ENCODE measurements around the gene MTMR2.

GRCh38 chr11:95910638-95911368 lies 13.1 kb downstream of the MTMR2 start:
- TF ChIP-seq POLR2A (IDR thresholded peaks at IDR 0.05; ENCODE audit: low read length): no peak
- no peak for TF ChIP-seq GATA1 (IDR thresholded peaks at IDR 0.05; ENCODE audit: low read depth, low read length)
